HEK293 (cell line): ENCODE measurements around the gene DPPA5.

Experiments
- CTCF ChIA-PET: fragments of 350-600 bp; formaldehyde crosslinking; extraction: SDS; loops from one replicate; lab custom pipeline; 2021; ENCODE audit warnings: antibody characterized with exemption; lab: Yijun Ruan, JAX
- POLR2A ChIA-PET: fragments of 300-600 bp; formaldehyde crosslinking; extraction: SDS; loops from one replicate; lab custom pipeline; 2020; ENCODE audit warnings: antibody characterized with exemption, inconsistent platforms; lab: Yijun Ruan, JAX
- H3K27ac ChIP-seq: fragments of 200-500 bp; sonication (Bioruptor generic); 2 replicates; pipeline ENCODE4 v1.5.1; 2014; ENCODE audit warnings: low read depth, low read length, control low read depth, inconsistent platforms; ENCODE audit errors: extremely low read depth
- H3K36me3 ChIP-seq, 2 experiments: fragments of 200-500 bp in 1 of 2; sonication (Bioruptor generic) in 1 of 2; 1 replicate in 1 of 2; 2 replicates in 1 of 2; pipeline ENCODE4 v1.5.1; 2014 to 2017; ENCODE audit warnings: inconsistent platforms in 2 of 2, low read length in 2 of 2; ENCODE audit not compliant: control insufficient read depth in 2 of 2, insufficient read depth in 1 of 2
- H3K4me1 ChIP-seq: fragments of 200-500 bp; sonication (Bioruptor generic); 2 replicates; pipeline ENCODE4 v1.5.1; 2014; ENCODE audit warnings: mild to moderate bottlenecking, low read length, inconsistent platforms; ENCODE audit not compliant: control insufficient read depth, insufficient read depth
- H3K4me3 ChIP-seq: 2 replicates; pipeline ENCODE4 v1.5.1; 2011; ENCODE audit warnings: low read depth, mild to moderate bottlenecking, control low read depth, low read length, moderate library complexity
- H3K9me3 ChIP-seq: fragments of 200-500 bp; sonication (Bioruptor generic); 2 replicates; pipeline ENCODE4 v1.5.1; 2014; ENCODE audit warnings: low read depth, low read length, inconsistent platforms; ENCODE audit not compliant: control insufficient read depth, insufficient read depth
- HOXA7 ChIP-seq: sonication (generic); formaldehyde crosslinking; IDR thresholded peaks from 2 replicates; pipeline ENCODE4 v1.8.1; 2022; ENCODE audit warnings: missing genetic modification reagents, borderline replicate concordance
- KLF7 ChIP-seq: fragments of 450-650 bp; formaldehyde crosslinking; IDR thresholded peaks from 2 replicates; pipeline ENCODE4 v1.5.1; 2016; ENCODE audit warnings: missing biosample characterization, missing genetic modification characterization, borderline replicate concordance
- KLF9 ChIP-seq: fragments of 450-650 bp; formaldehyde crosslinking; IDR thresholded peaks from 2 replicates; pipeline ENCODE4 v1.5.1; 2016; ENCODE audit warnings: missing biosample characterization, missing genetic modification characterization, low read depth
- REST ChIP-seq: fragments of 450-650 bp; formaldehyde crosslinking; IDR thresholded peaks from 2 replicates; pipeline ENCODE4 v1.5.1; 2016; ENCODE audit warnings: missing biosample characterization, missing genetic modification characterization
- TCF7L2 ChIP-seq: IDR thresholded peaks from 2 replicates; pipeline ENCODE4 v1.6.1; 2011; ENCODE audit warnings: low read depth, mild to moderate bottlenecking, inconsistent platforms, low read length, moderate library complexity, borderline replicate concordance
- ZNF239 ChIP-seq: fragments of 450-650 bp; formaldehyde crosslinking; IDR thresholded peaks from 2 replicates; pipeline ENCODE4 v1.5.1; 2016; ENCODE audit warnings: missing biosample characterization, missing genetic modification characterization
- ZNF654 ChIP-seq: fragments of 450-650 bp; formaldehyde crosslinking; IDR thresholded peaks from 2 replicates; pipeline ENCODE4 v1.5.1; 2016; ENCODE audit warnings: low read depth, missing biosample characterization, missing genetic modification characterization
- ZNF747 ChIP-seq: fragments of 450-650 bp; formaldehyde crosslinking; IDR thresholded peaks from 2 replicates; pipeline ENCODE4 v1.5.1; 2016; ENCODE audit warnings: missing biosample characterization, missing genetic modification characterization
- TF ChIP-seq, protein P1 (sequence below): fragments of 450-650 bp; formaldehyde crosslinking; IDR thresholded peaks from 2 replicates; pipeline ENCODE4 v1.5.1; 2017; ENCODE audit warnings: missing biosample characterization, missing genetic modification characterization
- TF ChIP-seq, protein P2 (sequence below): fragments of 450-650 bp; formaldehyde crosslinking; IDR thresholded peaks from 2 replicates; pipeline ENCODE4 v1.5.1; 2016; ENCODE audit warnings: missing biosample characterization, missing genetic modification characterization
- TF ChIP-seq, protein P3 (sequence below): fragments of 450-650 bp; formaldehyde crosslinking; IDR thresholded peaks from 2 replicates; pipeline ENCODE4 v1.5.1; 2016; ENCODE audit warnings: missing biosample characterization, missing genetic modification characterization
- TF ChIP-seq, protein P4 (sequence below): fragments of 450-650 bp; formaldehyde crosslinking; IDR thresholded peaks from 2 replicates; pipeline ENCODE4 v1.5.1; 2016; ENCODE audit warnings: missing biosample characterization, missing genetic modification characterization
- TF ChIP-seq, protein P5 (sequence below): fragments of 450-650 bp; formaldehyde crosslinking; IDR thresholded peaks from 2 replicates; pipeline ENCODE4 v1.5.1; 2016; ENCODE audit warnings: missing biosample characterization, missing genetic modification characterization

DPPA5 gene

DNA sequence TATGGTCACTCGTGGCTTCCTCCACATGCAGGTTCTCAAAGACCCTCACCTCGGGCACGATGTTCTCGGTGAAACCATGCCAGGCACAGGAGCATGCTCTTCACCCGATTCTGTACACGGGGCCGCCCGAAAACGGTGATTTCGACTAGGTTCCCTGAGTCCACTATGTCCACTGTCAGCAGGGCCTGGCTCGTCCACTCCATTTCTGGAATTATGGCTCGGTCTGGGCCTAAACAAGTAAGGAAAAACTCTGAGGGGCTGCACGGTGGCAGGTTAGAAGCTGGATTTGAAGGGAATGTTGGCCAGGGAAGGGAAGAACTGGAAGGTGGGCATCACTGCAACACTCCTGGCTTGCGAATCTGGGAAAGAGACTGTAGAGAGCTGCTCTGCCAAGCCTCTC lies 15.1 kb upstream of the DPPA5 start:
- Histone ChIP-seq H3K9me3 (no peaks in the 10 kb centered on the region), H3K27ac (no peak overlapping the region), H3K36me3 (no peaks in the 10 kb centered on the region), H3K4me3 (no peak overlapping the region), H3K4me1 (no peaks in the 10 kb centered on the region)
- ChIA-PET CTCF (no interaction called here), POLR2A (no interaction called here)
- TF ChIP-seq KLF7 (no peak), ZNF239 (tag by site-specific recombination) (no peak), ZNF747 (tag by site-specific recombination) (no peak), TCF7L2 (no peak)
- TF ChIP-seq, protein P1, sequence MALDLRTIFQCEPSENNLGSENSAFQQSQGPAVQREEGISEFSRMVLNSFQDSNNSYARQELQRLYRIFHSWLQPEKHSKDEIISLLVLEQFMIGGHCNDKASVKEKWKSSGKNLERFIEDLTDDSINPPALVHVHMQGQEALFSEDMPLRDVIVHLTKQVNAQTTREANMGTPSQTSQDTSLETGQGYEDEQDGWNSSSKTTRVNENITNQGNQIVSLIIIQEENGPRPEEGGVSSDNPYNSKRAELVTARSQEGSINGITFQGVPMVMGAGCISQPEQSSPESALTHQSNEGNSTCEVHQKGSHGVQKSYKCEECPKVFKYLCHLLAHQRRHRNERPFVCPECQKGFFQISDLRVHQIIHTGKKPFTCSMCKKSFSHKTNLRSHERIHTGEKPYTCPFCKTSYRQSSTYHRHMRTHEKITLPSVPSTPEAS, result no peak
- TF ChIP-seq, protein P2, sequence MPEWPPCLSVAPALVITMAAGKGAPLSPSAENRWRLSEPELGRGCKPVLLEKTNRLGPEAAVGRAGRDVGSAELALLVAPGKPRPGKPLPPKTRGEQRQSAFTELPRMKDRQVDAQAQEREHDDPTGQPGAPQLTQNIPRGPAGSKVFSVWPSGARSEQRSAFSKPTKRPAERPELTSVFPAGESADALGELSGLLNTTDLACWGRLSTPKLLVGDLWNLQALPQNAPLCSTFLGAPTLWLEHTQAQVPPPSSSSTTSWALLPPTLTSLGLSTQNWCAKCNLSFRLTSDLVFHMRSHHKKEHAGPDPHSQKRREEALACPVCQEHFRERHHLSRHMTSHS (tag by site-specific recombination), result no peak
- TF ChIP-seq, protein P3, sequence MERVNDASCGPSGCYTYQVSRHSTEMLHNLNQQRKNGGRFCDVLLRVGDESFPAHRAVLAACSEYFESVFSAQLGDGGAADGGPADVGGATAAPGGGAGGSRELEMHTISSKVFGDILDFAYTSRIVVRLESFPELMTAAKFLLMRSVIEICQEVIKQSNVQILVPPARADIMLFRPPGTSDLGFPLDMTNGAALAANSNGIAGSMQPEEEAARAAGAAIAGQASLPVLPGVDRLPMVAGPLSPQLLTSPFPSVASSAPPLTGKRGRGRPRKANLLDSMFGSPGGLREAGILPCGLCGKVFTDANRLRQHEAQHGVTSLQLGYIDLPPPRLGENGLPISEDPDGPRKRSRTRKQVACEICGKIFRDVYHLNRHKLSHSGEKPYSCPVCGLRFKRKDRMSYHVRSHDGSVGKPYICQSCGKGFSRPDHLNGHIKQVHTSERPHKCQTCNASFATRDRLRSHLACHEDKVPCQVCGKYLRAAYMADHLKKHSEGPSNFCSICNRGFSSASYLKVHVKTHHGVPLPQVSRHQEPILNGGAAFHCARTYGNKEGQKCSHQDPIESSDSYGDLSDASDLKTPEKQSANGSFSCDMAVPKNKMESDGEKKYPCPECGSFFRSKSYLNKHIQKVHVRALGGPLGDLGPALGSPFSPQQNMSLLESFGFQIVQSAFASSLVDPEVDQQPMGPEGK (tag by site-specific recombination), result no peak
- TF ChIP-seq, protein P4, sequence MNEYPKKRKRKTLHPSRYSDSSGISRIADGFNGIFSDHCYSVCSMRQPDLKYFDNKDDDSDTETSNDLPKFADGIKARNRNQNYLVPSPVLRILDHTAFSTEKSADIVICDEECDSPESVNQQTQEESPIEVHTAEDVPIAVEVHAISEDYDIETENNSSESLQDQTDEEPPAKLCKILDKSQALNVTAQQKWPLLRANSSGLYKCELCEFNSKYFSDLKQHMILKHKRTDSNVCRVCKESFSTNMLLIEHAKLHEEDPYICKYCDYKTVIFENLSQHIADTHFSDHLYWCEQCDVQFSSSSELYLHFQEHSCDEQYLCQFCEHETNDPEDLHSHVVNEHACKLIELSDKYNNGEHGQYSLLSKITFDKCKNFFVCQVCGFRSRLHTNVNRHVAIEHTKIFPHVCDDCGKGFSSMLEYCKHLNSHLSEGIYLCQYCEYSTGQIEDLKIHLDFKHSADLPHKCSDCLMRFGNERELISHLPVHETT (tag by site-specific recombination), result no peak

GRCh38 chr6:73368675-73369074 lies 14.6 kb upstream of the DPPA5 start:
- Histone ChIP-seq H3K9me3 (no peaks in the 10 kb centered on the region), H3K36me3 (no peaks in the 10 kb centered on the region), H3K4me1 (no peaks in the 10 kb centered on the region), H3K4me3 (no peak overlapping the region), H3K27ac (no peak overlapping the region)
- POLR2A ChIA-PET, result no interaction called here
- CTCF ChIA-PET, result no interaction called here
- TF ChIP-seq ZNF654 (tag by site-specific recombination) (no peak), REST (tag by site-specific recombination) (peak; percentile 57; the same call in 1 of the 2 replicates)

DNA sequence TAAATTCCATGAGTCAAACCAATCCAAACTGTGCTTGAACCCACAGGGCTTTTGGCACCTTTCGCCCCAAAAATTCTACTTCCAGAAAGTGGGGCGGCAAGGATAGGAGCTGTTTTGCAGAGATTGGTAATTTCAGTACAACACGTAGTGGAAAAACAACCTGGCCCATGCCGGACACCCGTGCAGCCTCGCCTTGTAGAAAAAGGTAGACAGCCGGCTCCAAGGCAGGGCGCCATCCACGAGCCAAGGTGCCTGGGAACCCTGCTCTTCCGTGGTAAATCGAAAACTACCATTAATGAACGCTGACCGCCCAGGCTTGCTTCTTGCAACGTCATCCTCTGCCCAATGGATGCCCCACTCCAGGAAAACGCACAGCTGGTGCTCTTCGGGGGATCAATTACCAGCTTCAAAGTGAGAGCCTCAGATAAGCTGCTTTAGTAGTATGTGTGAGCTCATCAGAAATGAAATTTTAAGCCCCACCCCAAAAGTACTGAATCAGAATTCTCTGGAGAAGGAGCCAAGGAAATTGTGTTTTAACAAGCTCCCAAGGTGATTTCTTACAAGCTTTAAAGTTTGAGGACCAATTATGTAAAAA lies 13.8 kb upstream of the DPPA5 start:
- H3K27ac ChIP-seq, result no peak overlapping the region
- CTCF ChIA-PET, result no interaction called here
- TF ChIP-seq KLF9, result no peak
- TF ChIP-seq, protein P5, sequence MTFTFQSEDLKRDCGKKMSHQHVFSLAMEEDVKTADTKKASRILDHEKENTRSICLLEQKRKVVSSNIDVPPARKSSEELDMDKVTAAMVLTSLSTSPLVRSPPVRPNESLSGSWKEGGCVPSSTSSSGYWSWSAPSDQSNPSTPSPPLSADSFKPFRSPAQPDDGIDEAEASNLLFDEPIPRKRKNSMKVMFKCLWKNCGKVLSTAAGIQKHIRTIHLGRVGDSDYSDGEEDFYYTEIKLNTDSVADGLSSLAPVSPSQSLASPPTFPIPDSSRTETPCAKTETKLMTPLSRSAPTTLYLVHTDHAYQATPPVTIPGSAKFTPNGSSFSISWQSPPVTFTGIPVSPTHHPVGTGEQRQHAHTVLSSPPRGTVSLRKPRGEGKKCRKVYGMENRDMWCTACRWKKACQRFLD, result no peak
- TF ChIP-seq HOXA7, result no peak
- 0 out of 2 replicates have a peak, but pooled peaks have one; percentile 28 for TF ChIP-seq TCF7L2
- TF ChIP-seq, all 188 proteins: peak for 1
- POLR2A ChIA-PET, result no interaction called here
- Histone ChIP-seq H3K4me3 (no peak overlapping the region), H3K4me1 (no peaks in the 10 kb centered on the region), H3K9me3 (no peaks in the 10 kb centered on the region), H3K36me3 (no peaks in the 10 kb centered on the region)
